Fibroblast of peridontal ligament (primary cell): ENCODE measurements around the gene SESN2.

Source experiments
- DNase-seq: peaks from one replicate; pipeline ENCODE4 v3.0.0-alpha.2; 2010; ENCODE audit errors: extremely low read depth

SESN2 gene

GRCh38 chr1:28329395-28330153 lies 70.3 kb downstream of the SESN2 start:
- DNase-seq = peak; percentile 33
